GM18502 (cell line): ENCODE results near the gene NOL8.

ENCODE experiments used
- ATAC-seq: cut with Tn5 transposase; IDR thresholded peaks from one replicate; pipeline ENCODE4 v1.9.1; 2021; ENCODE audit warnings: mild to moderate bottlenecking; ENCODE audit not compliant: unreplicated experiment, poor library complexity

Gene NOL8

GRCh38 chr9:92312887-92313623 is 12.1 kb downstream of the NOL8 start:
- ATAC-seq: no peak

- ATAC-seq: no peak
These were observed 14.6 kb downstream of the NOL8 start for GRCh38 chr9:92310562-92310961.

GRCh38 chr9:92308893-92309292 is 16.3 kb downstream of the NOL8 start:
- no peak for ATAC-seq

- no peak for ATAC-seq
These were observed 24.2 kb downstream of the NOL8 start for GRCh38 chr9:92300936-92301335.

- no peak for ATAC-seq
These were observed 26.0 kb downstream of the NOL8 start for GRCh38 chr9:92299116-92299515.

GRCh38 chr9:92298036-92298435 is 27.1 kb downstream of the NOL8 start:
- ATAC-seq: no peak

GRCh38 chr9:92297611-92298010 is 27.5 kb downstream of the NOL8 start:
- no peak for ATAC-seq

GRCh38 chr9:92295827-92296258 is 29.3 kb downstream of the NOL8 start:
- ATAC-seq: no peak

- no peak for ATAC-seq
These were observed 29.8 kb downstream of the NOL8 start for GRCh38 chr9:92295240-92295790.

- no peak for ATAC-seq
These were observed 30.9 kb downstream of the NOL8 start for GRCh38 chr9:92294297-92294676.

GRCh38 chr9:92293452-92294296 is 31.5 kb downstream of the NOL8 start, which contains the start of gene IARS1:
Gene IARS1, minus strand, starts transcription at chr9:92293697. Its CDS starts 4,278 bp downstream, at chr9:92289419.
- peak; percentile 96 for ATAC-seq

- no peak for ATAC-seq
These were observed 32.1 kb downstream of the NOL8 start for GRCh38 chr9:92293075-92293354.

- ATAC-seq: no peak
These were observed 32.6 kb downstream of the NOL8 start for GRCh38 chr9:92292338-92293074.

GRCh38 chr9:92291577-92291976 is 33.6 kb downstream of the NOL8 start:
- no peak for ATAC-seq

GRCh38 chr9:92290785-92291429 is 34.2 kb downstream of the NOL8 start:
- no peak for ATAC-seq

GRCh38 chr9:92289708-92290390 is 35.3 kb downstream of the NOL8 start:
- no peak for ATAC-seq

- no peak for ATAC-seq
These were observed 45.8 kb downstream of the NOL8 start for GRCh38 chr9:92279302-92279701.

- no peak for ATAC-seq
These were observed 47.0 kb downstream of the NOL8 start for GRCh38 chr9:92278110-92278509.

- ATAC-seq: no peak
These were observed 48.7 kb downstream of the NOL8 start for GRCh38 chr9:92276331-92277032.
